IPS DF 4.7 (cell line): ENCODE measurements around the gene SCN2B.

Experiments used
- DNase-seq: peaks from one replicate; pipeline ENCODE4 v3.0.0-alpha.2; 2013; ENCODE audit warnings: low spot score; ENCODE audit errors: extremely low read depth

SCN2B gene

DNA sequence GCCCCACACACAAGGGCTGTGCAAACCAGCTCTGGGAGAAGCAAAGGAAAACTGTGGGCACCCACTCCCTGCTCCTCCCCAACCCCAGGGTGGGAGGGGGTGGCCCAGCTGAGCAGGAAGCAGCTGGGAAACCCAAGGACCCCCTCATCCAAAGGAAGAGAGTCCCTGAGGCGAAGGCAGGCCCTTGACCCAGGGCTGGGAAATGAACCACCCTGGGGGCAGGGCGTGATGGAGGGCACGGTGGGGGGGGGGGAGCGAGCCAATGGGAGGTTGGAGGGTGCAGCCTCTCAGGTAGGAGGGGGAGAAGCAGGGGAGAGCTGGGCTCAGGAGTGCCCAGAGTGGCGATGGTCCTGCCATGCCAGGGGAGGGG, 40.7 kb downstream of the SCN2B start:
- no peak for DNase-seq

GRCh38 chr11:118135051-118135795, 41.2 kb downstream of the SCN2B start:
- DNase-seq: no peak

DNA sequence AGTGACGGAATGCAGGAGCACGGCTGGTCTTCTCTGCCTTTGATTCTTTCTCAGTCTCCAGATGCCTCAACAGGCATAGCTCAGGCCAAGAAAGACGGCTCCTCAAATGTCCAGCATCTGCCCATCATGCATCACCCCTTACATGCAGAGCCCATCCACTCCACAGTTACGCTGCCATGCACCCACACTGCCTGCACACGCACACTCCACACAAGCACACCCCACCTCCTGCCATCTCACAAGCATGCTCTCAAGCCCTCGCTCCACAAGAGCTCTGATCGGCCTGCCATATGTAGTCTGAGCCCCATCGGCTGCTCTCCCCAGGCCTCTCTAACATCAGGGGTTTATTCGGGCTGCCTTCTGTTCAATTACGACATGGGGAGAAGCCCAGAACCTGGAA, 42.6 kb downstream of the SCN2B start:
- DNase-seq: no peak

- no peak for DNase-seq
Observed at GRCh38 chr11:118132385-118133151, 43.9 kb downstream of the SCN2B start.

DNA sequence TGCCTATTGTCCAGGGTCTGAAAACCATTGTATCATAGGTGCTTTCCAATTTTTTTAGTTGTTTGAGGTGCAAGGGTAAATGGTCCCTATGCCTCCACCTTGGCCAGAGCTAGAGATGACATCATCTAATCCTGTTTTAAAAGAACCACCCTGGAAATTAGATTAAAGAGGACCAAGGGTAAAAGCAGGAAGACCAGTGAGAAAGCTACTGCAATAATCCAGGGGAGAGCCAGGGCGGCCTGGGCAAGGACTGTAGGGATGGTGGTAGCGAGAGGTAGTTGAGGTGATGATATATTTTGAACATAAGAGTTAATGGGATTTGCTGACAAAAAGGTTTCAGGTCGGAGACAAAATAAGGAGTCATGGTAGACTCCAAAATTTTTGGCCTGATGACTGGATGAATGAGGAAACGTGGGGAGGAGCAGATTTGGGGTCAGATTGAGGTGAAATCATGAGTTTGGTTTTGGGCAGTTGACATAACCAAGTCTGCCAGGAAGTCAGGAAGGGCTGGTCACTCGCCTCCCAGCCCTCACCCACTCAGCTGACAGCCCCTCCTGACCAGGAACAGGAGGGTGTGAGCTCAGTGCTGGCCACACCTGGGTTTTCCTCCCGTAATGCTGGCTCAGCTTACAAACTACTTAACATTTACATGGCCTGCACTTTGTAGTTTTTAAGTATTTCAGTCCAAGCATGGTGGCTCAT, 46.8 kb downstream of the SCN2B start:
- no peak for DNase-seq

DNA sequence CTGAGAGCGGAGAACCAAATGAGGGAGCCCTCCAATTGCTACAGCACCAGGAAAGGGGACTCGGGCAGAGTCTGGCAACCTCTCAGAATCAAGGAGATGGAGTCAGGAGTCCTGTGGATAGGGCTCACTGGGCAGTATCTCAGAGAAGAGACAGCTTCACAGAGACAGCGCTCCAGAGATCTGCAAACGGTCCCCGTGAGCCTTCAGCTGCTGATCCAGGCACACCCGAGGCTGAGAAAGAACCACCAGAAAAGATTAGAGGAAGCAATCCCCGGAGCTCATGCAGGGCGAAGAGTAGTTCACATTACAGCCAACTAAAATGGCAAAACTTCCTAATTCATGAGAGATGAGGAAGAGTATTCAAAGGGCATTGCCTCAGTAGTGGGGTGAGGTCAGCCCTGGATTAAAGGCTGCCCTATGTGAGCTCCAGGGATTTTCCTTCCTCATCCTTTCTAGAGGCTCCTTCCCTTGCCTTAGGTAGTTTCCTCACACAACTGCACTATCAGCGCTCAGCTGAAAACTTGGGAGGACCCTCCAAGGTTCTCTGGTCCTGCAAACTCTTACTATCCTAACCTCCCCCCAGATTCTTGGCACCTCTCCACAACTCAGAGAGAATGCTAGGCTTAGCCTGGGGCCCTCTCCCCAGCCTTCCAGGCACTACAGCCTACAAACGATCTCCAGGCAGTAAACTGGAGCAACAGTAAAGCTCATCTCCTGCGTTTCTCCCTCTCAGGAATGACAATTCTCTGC, 47.5 kb downstream of the SCN2B start:
- DNase-seq: no peak

DNA sequence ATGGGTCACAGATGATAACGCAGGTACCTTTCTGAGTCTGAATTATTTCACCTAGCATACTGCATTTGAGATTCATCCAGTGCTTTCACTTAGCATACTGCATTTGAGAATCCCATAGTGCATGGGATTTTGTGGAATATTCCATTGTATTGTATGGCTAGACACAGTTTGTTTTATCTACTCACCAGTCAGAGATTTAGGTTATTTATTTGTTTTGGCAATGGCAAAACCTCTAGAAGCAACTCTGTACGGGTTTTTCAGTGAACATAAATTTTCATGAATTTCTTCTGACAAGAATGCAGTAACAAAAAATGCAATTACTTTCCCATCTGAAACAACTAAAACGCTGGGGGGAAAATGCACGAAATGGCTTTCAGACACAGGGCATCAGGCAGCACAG, 48.1 kb downstream of the SCN2B start:
- no peak for DNase-seq

GRCh38 chr11:118126082-118126838, 50.2 kb downstream of the SCN2B start:
- no peak for DNase-seq

GRCh38 chr11:118124929-118125535, 51.4 kb downstream of the SCN2B start:
- DNase-seq: no peak

- no peak for DNase-seq
Observed at GRCh38 chr11:118120793-118121192, 55.6 kb downstream of the SCN2B start.

DNA sequence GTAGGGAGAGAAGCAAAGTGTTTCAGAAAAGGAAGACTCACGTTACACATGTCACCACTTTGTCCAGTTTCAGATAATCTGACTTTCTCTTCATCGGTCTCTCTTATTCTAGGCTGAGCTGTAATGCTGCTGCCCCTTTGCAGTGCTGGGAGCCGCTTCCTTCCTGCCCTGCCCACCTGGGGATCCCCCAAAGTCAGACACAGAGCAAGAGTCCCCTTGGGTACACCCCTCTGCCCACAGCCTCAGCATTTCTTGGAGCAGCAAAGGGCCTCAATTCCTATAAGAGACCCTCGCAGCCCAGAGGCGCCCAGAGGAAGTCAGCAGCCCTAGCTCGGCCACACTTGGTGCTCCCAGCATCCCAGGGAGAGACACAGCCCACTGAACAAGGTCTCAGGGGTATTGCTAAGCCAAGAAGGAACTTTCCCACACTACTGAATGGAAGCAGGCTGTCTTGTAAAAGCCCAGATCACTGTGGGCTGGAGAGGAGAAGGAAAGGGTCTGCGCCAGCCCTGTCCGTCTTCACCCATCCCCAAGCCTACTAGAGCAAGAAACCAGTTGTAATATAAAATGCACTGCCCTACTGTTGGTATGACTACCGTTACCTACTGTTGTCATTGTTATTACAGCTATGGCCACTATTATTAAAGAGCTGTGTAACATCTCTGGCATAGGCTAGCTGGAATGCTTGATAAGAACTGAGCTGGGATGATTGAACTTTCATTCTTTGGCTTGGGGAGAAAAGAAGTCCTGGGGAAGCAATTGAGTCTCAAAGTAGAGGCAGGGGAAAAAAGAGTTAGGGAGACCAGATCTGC, 58.4 kb downstream of the SCN2B start:
- no peak for DNase-seq

DNA sequence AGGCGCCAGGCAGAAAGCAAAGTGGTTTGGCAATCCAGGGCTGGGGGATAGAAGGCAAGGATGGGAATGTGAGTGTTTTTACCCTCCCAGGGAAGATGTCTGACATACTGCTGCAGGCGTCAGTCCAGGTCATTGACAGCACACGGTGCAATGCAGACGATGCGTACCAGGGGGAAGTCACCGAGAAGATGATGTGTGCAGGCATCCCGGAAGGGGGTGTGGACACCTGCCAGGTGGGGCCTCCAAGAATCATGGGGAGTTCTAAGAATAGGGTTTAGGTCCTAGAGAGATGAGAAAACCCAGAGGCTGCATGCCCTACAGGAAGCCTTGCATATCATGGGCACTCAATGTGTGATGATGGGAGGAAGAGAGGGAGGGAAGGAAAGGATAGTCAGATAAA, 61.4 kb downstream of the SCN2B start:
- no peak for DNase-seq

- no peak for DNase-seq
Observed at GRCh38 chr11:118114266-118114665, 62.2 kb downstream of the SCN2B start.

DNA sequence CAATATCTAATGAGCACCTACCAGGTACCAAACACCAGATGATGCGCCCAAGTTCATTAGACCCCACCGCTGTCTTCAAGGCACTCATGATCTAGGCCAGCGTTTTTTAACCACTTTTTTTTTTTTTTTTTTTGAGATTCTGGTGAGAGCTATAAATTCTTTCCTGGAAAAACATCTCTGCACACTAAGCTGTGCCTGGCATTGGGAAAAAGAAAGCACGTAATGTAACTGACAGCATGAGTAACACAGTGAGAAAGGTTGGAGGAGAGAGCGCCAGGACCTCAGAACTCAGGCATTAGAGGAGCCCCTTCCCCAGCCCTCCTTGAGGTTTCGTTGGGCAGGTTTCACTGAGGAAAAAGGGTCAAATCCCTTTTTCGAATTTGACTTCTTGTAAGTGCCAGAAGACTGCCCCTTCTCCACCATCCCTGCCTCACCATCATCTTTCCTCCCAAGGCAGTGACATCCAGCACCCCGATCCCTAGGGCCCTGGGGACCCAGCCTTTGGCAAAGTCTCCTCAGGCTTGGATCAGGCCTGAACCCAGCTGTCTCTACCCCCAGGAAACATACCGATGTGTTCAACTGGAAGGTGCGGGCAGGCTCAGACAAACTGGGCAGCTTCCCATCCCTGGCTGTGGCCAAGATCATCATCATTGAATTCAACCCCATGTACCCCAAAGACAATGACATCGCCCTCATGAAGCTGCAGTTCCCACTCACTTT, 63.6 kb downstream of the SCN2B start:
- DNase-seq: no peak
